ENCODE results near the gene ARL17B.
"Not testable (repeated sequence)": the region's sequence is repeated elsewhere in the genome, so short reads cannot be mapped to it uniquely, and the experiment has no call there.

- TF ChIP-seq, protein P1, sequence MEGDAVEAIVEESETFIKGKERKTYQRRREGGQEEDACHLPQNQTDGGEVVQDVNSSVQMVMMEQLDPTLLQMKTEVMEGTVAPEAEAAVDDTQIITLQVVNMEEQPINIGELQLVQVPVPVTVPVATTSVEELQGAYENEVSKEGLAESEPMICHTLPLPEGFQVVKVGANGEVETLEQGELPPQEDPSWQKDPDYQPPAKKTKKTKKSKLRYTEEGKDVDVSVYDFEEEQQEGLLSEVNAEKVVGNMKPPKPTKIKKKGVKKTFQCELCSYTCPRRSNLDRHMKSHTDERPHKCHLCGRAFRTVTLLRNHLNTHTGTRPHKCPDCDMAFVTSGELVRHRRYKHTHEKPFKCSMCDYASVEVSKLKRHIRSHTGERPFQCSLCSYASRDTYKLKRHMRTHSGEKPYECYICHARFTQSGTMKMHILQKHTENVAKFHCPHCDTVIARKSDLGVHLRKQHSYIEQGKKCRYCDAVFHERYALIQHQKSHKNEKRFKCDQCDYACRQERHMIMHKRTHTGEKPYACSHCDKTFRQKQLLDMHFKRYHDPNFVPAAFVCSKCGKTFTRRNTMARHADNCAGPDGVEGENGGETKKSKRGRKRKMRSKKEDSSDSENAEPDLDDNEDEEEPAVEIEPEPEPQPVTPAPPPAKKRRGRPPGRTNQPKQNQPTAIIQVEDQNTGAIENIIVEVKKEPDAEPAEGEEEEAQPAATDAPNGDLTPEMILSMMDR (conservative IDR thresholded peaks at IDR 0.05; ENCODE audit: low read depth, low read length), result not testable (repeated sequence)
- not testable (repeated sequence) for TF ChIP-seq EZH2 (IDR thresholded peaks at IDR 0.05; ENCODE audit: low read length, unreplicated experiment); EZH2phosphoT487 (IDR thresholded peaks at IDR 0.05; ENCODE audit: borderline replicate concordance, low read length)
Observed at GRCh38 chr17:46266063-46266655, 95.4 kb downstream of the ARL17B start.
